Measurements from ENCODE around the gene MPPED1. TPM values are rescaled to one million over a fixed set of nuclear protein-coding genes. Genes with fewer than 3 reads are reported as not detected.

The MPPED1 gene
- total RNA-seq, 1 experiment from 2014 or later = not detected

DNA sequence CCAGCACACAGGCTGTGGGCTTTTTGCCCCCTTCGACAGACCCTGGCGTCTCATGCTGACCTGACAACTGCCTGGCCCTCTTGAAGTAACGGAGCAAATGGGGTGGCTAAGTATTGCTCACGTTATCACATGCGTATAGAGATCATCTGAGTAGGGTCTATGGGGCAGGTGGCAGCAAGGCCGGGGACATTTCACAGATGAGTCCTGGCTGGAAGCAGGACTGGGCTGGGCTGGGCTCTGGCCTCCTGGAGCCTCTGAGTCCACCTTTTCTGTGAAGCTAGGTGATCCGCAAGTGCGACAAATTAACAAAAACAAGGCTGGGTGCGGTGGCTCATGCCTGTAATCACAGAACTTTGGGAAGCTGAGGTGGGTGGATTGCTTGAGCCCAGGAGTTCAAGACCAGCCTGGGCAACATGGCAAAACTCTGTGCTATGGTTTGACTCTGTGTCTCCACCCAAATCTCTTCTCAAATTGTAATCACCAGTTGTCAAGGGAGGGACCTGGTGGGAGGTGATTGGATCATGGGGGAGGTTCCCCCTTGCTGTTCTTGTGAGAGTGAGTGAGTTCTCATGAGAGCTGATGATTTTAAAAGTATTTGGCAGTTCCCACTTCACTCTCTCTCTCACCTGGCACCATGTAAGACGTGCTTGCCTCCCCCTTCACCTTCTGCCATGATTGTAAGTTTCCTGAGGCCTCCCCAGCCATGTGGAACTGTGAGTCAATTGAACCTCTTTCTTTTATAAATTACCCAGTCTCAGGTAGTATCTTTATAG is 122.0 kb downstream of the MPPED1 start:
- Histone ChIP-seq H3K4me3 (no peak overlapping the region), H3K27ac (no peak overlapping the region), H3K4me1 (replicated peaks; ENCODE audit: insufficient read depth) (no peaks in the 10 kb centered on the region), H4K20me1 (ENCODE audit: insufficient read depth) (no peaks in the 10 kb centered on the region; the same call in 1 of the 2 replicates), H3K4me2 (no peak overlapping the region), H3K9me3 (ENCODE audit: insufficient read depth, low read depth) (no peaks in the 10 kb centered on the region), H3K9me2 (ENCODE audit: insufficient read depth) (no peaks in the 10 kb centered on the region), H3F3A (ENCODE audit: insufficient read depth, low read depth) (no peaks in the 10 kb centered on the region), H3K79me2 (ENCODE audit: low read depth) (no peaks in the 10 kb centered on the region), H3K36me3 (ENCODE audit: low read depth) (no peaks in the 10 kb centered on the region), H3K27me3 (ENCODE audit: insufficient read depth, low read depth) (peaks cover 100% of the 10 kb centered on the region), H2AFZ (no peak overlapping the region)
- ChIA-PET CTCF (no interaction called here), POLR2A (ENCODE audit: unreplicated experiment) (no interaction called here)
- TF ChIP-seq, protein P1, sequence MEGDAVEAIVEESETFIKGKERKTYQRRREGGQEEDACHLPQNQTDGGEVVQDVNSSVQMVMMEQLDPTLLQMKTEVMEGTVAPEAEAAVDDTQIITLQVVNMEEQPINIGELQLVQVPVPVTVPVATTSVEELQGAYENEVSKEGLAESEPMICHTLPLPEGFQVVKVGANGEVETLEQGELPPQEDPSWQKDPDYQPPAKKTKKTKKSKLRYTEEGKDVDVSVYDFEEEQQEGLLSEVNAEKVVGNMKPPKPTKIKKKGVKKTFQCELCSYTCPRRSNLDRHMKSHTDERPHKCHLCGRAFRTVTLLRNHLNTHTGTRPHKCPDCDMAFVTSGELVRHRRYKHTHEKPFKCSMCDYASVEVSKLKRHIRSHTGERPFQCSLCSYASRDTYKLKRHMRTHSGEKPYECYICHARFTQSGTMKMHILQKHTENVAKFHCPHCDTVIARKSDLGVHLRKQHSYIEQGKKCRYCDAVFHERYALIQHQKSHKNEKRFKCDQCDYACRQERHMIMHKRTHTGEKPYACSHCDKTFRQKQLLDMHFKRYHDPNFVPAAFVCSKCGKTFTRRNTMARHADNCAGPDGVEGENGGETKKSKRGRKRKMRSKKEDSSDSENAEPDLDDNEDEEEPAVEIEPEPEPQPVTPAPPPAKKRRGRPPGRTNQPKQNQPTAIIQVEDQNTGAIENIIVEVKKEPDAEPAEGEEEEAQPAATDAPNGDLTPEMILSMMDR (conservative IDR thresholded peaks at IDR 0.05) = no peak
- no peak for TF ChIP-seq EZH2 (IDR thresholded peaks at IDR 0.05; ENCODE audit: low read depth)
- BruUV-seq (replicated peaks) = no TSS peak
- no peak for DNase-seq
- intact Hi-C loops (cut with micrococcal nuclease; ENCODE audit: unreplicated experiment) = no loop called here

DNA sequence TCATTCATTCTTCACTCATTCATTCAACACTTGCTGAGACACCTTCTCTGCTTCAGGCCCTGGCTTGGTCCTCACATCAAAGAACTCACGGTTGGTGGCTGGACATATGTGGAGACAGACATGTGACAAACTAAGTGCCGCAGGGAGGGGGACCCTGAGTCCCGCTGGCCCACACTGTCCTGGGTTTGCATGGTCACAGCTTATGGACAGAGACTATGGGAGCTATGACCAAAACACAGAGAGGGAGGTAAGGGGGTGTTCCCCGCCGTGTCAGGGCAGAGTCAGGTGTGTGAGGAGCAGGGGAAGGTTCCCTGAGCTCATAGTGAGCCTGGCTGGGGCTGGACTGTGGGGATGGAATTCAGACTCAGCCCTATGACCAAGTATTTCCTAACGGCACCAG is 123.1 kb downstream of the MPPED1 start:
- no peaks in the 10 kb centered on the region for H3K79me2 ChIP-seq (ENCODE audit: low read depth)
- CTCF ChIA-PET = no interaction called here
- DNase-seq = no peak
- H2AFZ ChIP-seq = no peak overlapping the region
- H3K4me3 ChIP-seq = no peak overlapping the region
- no TSS peak for BruUV-seq (replicated peaks)
- H3K9me2 ChIP-seq (ENCODE audit: insufficient read depth) = no peaks in the 10 kb centered on the region
- H3F3A ChIP-seq (ENCODE audit: insufficient read depth, low read depth) = no peaks in the 10 kb centered on the region
- TF ChIP-seq, protein P1 (conservative IDR thresholded peaks at IDR 0.05) = no peak
- no peak for TF ChIP-seq EZH2 (IDR thresholded peaks at IDR 0.05; ENCODE audit: low read depth)
- H3K4me1 ChIP-seq (replicated peaks; ENCODE audit: insufficient read depth) = no peaks in the 10 kb centered on the region
- POLR2A ChIA-PET (ENCODE audit: unreplicated experiment) = no interaction called here
- H4K20me1 ChIP-seq (ENCODE audit: insufficient read depth) = no peaks in the 10 kb centered on the region; the same call in 1 of the 2 replicates
- H3K27me3 ChIP-seq (ENCODE audit: insufficient read depth, low read depth) = peaks cover 100% of the 10 kb centered on the region
- H3K4me2 ChIP-seq = no peak overlapping the region
- H3K36me3 ChIP-seq (ENCODE audit: low read depth) = no peaks in the 10 kb centered on the region
- intact Hi-C loops (cut with micrococcal nuclease; ENCODE audit: unreplicated experiment) = no loop called here
- no peak overlapping the region for H3K27ac ChIP-seq
- no peaks in the 10 kb centered on the region for H3K9me3 ChIP-seq (ENCODE audit: insufficient read depth, low read depth)

DNA sequence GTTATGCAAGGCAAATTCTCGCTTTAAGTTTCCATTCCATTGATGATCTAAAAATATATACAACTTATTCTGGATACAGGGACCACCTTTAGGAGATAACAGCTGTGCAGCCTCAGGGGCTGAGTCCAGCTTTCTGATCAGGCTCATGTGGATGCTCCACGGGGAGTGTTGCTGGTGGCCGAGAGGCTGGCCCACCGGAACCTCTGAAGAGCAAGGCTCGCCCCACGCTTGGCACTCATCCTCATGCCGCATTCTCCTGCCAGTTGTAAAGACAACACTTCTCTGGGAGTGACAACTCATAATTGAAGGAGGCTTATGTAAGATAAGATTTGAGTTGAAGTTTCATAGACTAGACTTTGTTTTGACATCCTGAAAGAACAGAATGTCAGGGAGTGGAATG is 123.5 kb downstream of the MPPED1 start:
- CTCF ChIA-PET = no interaction called here
- Histone ChIP-seq H3F3A (ENCODE audit: insufficient read depth, low read depth) (no peaks in the 10 kb centered on the region), H3K4me2 (no peak overlapping the region), H3K27ac (no peak overlapping the region), H3K9me3 (ENCODE audit: insufficient read depth, low read depth) (no peaks in the 10 kb centered on the region), H3K9me2 (ENCODE audit: insufficient read depth) (no peaks in the 10 kb centered on the region), H3K4me3 (no peak overlapping the region), H4K20me1 (ENCODE audit: insufficient read depth) (no peaks in the 10 kb centered on the region; the same call in 1 of the 2 replicates), H3K79me2 (ENCODE audit: low read depth) (no peaks in the 10 kb centered on the region), H3K36me3 (ENCODE audit: low read depth) (no peaks in the 10 kb centered on the region), H2AFZ (no peak overlapping the region), H3K27me3 (ENCODE audit: insufficient read depth, low read depth) (peaks cover 100% of the 10 kb centered on the region), H3K4me1 (replicated peaks; ENCODE audit: insufficient read depth) (no peaks in the 10 kb centered on the region)
- POLR2A ChIA-PET (ENCODE audit: unreplicated experiment) = no interaction called here
- BruUV-seq (replicated peaks) = no TSS peak
- intact Hi-C loops (cut with micrococcal nuclease; ENCODE audit: unreplicated experiment) = no loop called here
- no peak for TF ChIP-seq EZH2 (IDR thresholded peaks at IDR 0.05; ENCODE audit: low read depth)
- TF ChIP-seq, protein P1 (conservative IDR thresholded peaks at IDR 0.05) = no peak
- no peak for DNase-seq
